C4-2B (cell line): ENCODE measurements around the gene ZNF444.

Experiments
- H3K27ac ChIP-seq: fragments of 450-650 bp; 2 replicates; pipeline ENCODE4 v1.5.1; 2017
- ZFX ChIP-seq: fragments of 450-650 bp; IDR thresholded peaks from 2 replicates; pipeline ENCODE4 v1.6.1; 2017
- TF ChIP-seq, protein P1 (sequence below): fragments of 450-650 bp; conservative IDR thresholded peaks from 2 replicates; pipeline ENCODE4 v1.5.1; 2017; ENCODE audit warnings: mild to moderate bottlenecking

The ZNF444 gene

DNA sequence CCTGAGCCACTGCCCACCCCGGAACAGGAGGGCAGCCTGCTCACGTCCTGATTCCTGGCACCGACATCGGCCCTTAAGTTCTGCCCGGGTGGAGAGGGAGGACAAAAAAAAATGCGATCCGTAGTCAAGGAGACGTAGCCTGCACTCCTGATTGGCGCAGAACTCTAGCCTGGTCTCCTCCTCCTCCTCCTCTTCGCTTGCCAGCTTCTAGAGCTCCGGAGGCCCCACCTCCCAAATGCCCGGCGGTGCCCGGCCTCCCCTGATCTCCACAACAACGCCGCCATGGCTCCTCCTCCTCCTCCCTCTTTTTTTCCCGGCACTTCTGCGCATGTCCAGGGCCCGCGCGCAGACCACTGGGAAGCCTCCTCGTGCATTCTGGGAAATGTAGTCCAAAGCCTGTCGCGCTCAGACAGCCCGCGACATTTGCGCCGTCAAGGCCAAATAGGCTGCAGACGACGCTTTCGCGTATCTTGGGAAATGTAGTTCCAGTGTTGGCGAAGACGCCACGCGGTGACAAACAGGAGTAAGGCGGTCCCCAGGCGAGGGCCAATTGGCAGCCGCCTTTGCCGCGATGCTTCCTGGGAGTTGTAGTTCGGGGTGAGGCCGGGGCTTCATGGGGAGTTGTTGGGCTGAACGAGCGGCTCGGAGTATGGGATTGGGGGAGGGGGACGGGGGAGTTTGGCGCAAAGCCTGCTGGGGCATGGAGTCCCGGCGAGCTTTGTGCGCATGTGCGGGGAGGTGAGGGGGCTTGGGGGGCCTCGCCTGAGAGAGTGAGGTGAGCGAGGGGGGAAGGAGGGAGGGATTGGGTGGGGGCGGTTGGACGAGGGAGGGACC, at the start of gene ZNF444:
Gene ZNF444, plus strand, starts transcription at position 705 of the 834 bp plus-strand sequence. CDS start 5,625 bp downstream, outside the sequence.
- peak within 1 kb of the TSS; percentile 93 for H3K27ac ChIP-seq
- TF ChIP-seq, protein P1, sequence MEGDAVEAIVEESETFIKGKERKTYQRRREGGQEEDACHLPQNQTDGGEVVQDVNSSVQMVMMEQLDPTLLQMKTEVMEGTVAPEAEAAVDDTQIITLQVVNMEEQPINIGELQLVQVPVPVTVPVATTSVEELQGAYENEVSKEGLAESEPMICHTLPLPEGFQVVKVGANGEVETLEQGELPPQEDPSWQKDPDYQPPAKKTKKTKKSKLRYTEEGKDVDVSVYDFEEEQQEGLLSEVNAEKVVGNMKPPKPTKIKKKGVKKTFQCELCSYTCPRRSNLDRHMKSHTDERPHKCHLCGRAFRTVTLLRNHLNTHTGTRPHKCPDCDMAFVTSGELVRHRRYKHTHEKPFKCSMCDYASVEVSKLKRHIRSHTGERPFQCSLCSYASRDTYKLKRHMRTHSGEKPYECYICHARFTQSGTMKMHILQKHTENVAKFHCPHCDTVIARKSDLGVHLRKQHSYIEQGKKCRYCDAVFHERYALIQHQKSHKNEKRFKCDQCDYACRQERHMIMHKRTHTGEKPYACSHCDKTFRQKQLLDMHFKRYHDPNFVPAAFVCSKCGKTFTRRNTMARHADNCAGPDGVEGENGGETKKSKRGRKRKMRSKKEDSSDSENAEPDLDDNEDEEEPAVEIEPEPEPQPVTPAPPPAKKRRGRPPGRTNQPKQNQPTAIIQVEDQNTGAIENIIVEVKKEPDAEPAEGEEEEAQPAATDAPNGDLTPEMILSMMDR, result no peak
- no peak for TF ChIP-seq ZFX

DNA sequence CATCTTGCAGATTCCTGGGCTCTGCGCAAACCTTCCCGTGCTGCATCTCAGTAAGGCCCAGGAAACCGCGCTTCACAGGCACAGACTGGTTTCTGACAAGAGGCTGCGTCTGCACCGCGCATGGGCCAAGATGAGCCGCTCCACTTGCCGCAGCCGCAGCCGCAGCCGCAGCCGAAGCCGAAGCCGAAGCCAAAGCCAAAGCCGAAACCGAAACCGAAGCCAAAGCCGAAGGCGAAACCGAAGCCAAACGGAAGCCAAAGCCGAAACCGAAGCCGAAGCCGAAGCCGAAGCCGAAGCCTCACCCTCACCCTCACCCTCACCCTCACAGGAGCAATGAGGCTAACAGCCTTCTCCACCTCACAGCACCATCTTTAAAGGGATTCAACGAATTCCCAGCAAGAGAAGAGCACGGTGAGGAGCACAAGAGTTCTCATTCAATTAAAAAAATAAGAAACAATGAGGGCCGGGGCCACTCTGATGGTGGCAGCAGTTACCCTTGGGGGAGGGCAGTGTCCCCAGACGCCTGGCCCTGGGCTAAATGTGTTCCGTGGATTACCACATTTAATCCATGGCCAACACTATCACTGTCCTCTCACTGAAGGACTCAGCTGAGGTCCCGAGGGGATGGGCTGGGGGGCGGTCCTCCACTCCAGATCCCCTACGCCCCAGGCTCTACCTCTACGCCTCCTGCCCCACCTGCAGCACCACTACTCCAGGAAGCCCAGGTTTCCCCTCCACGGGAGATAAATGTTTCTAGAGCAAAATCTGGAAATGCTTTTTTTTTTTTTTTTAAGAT, 49.1 kb upstream of the ZNF444 start:
- peak overlapping the region; percentile 52 for H3K27ac ChIP-seq
- TF ChIP-seq, protein P1, result no peak

GRCh38 chr19:56092685-56093631, 48.1 kb upstream of the ZNF444 start:
- H3K27ac ChIP-seq, result peak overlapping the region; percentile 52; the same call in 1 of the 2 replicates

GRCh38 chr19:56094449-56094848, 46.6 kb upstream of the ZNF444 start:
- TF ChIP-seq, protein P1, result no peak
- H3K27ac ChIP-seq, result no peak overlapping the region

More at GRCh38 chr19:56092685-56093631, 48.1 kb upstream of the ZNF444 start:
- TF ChIP-seq ZFX, result no peak
- TF ChIP-seq, protein P1, result no peak

DNA sequence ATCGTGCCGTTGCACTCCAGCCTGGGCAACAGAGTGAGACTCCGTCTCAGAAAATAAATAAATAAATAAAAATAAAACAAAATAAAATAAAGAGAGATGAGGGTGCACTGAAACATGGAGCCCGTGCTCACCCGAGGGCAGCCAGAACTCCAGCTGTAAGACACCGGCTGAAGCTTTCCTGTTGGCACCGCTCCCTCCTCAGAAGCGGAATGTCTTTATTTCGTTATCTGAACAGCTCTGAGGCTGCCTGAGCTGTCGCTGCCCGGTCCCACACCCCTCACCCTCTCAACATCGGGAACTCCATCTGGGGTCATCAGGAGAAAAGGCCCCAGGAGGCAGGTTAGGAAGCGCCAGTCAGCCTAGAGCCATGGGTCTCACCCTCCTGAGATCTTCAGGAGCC, 44.4 kb upstream of the ZNF444 start:
- H3K27ac ChIP-seq, result no peak overlapping the region
- TF ChIP-seq ZFX, result no peak
- TF ChIP-seq, protein P1, result no peak

- TF ChIP-seq, protein P1, result no peak
- TF ChIP-seq ZFX, result no peak
Observed at GRCh38 chr19:56097306-56097705, 43.8 kb upstream of the ZNF444 start.

More at GRCh38 chr19:56097306-56097705, 43.8 kb upstream of the ZNF444 start:
- H3K27ac ChIP-seq, result peak overlapping the region; percentile 12; the same call in 1 of the 2 replicates
